ENCODE results near the gene TGFB3.

GRCh38 chr14:75928690-75929181 is 53.1 kb downstream of the TGFB3 start:
- TF ChIP-seq CTCF (IDR thresholded peaks at IDR 0.05) (no peak), POLR2A (IDR thresholded peaks at IDR 0.05) (no peak)

Data from adrenal gland (tissue), 5 donors.